Measurements from ENCODE around the gene AMD1.

DNA sequence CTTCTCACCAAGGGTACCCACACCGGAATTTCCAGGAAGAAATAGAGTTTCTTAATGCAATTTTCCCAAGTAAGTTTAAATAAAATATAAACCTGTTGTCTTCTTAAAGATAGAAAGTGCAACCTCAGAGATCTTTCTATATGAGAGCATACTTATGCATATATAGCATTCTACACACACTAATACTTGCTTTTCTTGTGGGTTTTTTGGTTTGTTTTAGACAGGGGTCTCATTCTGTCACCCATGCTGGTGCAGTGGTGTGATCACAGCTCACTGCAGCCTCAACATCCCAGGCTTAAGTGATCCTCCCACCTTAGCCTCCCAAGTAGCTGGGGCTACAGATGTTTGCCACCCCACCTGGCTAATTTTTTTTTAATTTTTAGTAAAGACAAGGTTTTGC is 15.7 kb downstream of the AMD1 start:
- no peak for TF ChIP-seq HDGF (IDR thresholded peaks at IDR 0.05; ENCODE audit: borderline replicate concordance)
- TF ChIP-seq TARDBP (IDR thresholded peaks at IDR 0.05) = no peak
- TF ChIP-seq ELF4 (IDR thresholded peaks at IDR 0.05) = no peak
- no peak for TF ChIP-seq SP1 (IDR thresholded peaks at IDR 0.05)
- TF ChIP-seq SUZ12 (IDR thresholded peaks at IDR 0.05) = no peak
- TF ChIP-seq LEF1 (IDR thresholded peaks at IDR 0.05; ENCODE audit: borderline replicate concordance) = no peak
- TF ChIP-seq FOXM1 (IDR thresholded peaks at IDR 0.05; ENCODE audit: borderline replicate concordance) = no peak
- no peak for TF ChIP-seq BHLHE40 (IDR thresholded peaks at IDR 0.05; ENCODE audit: borderline replicate concordance)
- no peak for TF ChIP-seq L3MBTL2 (conservative IDR thresholded peaks at IDR 0.05)
- TF ChIP-seq ARNT (IDR thresholded peaks at IDR 0.05) = no peak

Data from HEK293T (cell line).